Measurements from ENCODE around the gene SORCS2.

SORCS2 gene

DNA sequence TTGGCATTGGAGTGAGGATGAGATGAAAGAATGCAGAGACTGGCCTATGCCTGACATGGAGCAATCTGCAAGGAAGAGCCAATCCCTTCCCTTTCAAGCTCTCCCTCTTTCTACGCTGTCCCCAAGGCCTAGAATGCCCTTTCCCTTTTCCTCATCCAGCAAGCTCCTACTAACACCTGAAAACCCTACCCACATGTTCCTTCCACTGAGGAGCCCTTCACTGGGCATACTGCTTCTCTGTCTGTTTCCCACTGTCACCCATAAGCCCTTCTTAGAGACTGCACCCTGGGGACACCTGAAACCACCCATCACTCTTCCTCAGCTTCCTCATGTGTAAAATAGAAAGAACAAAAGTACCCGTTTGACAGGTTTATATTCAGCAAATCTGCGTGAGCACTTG, 492.0 kb downstream of the SORCS2 start:
- FAIRE-seq = no peak

DNA sequence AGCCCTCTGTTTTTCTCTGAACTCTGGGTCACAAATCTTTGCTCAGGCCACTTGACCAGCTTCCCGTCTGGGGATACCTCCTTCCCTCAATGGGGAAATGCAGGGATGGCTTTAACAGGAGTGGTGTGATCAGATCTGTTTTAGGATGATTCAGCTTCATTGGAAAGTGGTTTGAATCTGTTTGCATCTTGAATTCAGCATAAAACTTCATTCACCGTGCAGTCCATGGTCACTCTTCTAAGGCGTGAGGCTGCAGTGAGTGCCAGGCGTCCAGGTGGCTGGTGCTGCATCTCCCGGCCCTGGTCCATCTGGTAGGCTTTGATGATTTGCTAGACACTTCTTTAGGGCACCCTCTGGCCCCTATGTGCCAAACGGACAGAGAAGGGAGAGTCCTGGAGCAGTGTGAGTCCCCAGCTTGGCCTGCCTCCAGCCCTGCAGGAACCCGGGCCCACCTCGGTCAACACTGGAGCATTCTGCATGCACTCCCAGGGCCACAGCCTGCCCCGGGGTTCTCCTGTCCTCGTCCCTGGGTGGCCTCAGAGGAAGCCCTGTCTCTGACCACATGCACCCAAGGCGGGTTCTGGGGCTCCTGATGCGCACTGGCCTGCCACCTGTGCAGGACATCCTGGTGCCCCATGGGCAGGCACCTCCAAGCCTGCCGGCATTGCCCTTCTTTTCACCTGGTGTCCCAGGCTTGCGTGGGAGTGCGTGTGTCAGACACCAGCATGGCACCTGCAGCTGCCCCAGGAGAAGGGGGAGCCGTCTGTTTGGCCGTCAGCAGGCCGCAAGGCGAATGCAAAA, 493.9 kb downstream of the SORCS2 start:
- FAIRE-seq = no peak

DNA sequence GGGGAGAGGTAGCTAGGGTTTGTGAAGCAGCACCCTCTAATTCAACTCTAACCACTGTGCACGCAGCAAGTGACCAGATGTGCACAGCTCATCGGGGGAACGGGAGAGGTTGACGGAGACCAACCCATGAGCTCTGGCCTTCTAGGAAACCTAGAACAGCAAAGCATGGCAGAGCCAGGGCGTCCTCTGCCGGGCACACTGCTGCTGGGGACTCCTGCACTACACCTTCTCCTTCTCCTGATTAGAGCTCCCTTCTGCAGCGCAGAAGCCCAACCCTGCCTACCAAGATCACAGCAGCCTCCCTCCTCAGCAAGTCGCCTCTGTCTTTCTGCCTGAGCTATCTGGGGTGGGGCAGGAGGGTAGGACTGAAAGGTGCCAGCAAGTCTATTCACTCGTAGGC, 494.7 kb downstream of the SORCS2 start:
- FAIRE-seq = no peak

DNA sequence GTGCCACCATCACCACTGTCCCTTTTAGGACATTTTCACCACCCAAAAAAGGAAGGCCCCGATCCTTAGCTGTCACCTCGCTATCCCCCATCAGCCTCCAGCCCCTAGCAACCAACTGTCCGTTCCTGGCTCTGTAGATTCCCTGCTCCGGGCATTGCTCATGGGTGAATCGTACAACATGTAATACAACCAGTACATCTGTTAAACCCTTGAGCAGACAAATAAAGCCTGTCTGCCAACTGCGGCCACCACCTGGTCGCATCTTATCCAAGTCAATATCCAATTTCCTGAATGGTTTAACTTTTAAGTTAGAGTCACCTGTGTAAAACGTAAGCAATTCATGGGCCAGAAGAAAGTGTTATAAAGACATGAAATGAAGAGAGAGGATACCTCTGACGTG, 495.5 kb downstream of the SORCS2 start:
- FAIRE-seq = no peak

DNA sequence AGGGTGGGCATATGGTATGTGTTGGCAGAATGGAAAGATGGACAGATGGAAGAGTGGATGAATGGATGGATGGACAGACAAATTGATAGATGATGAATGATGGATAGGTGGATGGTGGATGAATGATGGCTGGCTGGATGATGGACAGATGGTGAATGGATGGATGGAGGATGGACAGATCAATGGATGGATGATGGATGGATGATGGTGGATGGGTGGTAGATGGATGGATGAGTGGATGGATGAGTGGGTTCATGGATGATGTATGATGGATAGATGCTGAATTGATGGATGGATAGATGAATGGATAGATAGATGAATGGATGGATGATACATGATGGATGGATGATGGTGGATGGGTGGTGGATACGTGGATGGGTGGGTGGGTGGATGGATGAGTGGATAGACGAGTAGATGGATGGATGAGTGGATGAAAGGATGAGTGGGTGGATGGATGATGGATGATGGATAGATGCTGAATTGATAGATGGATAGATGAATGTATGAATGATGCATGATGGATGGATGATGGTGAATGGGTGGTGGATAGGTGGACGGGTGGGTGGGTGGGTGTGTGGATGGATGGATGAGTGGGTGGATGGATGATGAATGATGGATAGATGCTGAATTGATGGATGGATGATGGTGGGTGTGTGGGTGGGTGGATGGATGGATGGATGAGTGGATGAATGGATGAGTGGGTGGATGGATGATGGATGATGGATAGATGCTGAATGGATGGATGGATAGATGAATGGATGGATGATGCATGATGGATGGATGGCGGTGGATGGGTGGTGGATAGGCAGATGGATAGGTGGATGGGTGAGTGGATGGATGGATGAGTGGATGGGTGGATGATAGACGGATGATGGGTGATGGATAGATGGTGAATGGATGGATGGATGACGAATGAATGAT, 497.7 kb downstream of the SORCS2 start:
- FAIRE-seq = no peak

DNA sequence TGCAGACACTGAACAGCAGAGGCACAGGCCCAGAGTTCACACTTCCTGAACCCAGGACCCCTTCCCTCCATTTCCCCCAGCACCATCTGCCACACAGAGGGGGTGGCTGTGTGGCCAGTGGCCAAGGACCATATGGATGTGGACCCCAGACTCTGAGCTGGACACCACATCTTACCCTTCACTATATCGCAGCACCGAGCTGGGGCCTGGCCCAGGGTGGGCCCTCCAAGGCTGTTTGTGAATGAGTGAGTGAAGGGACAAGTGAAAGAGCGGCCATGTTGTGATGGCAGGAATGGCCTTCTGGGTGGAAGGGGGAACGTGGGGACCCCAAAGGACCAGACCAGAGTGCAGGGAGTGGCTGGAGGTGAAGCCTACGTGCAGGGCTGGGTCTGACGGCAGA, 498.7 kb downstream of the SORCS2 start:
- no peak for FAIRE-seq

DNA sequence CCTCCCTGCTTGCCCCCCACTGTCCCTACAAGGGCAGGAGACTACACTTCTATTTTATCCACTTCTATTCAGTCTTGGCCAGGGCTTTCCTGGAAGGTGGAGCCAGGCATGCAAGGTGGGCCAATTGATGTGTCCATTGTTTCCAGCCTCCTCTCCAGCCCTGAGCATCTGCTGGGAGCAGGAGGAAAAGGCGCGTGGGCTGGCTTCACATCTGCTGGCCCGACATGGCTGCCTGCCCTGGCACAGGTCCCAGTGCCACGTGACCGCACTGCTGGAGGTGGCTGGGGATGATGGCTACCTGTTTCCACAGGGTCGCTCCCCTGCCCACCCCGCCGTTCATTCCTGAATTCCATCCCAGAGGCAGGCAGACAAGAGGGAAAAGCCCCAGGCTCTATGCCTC, 499.6 kb downstream of the SORCS2 start:
- FAIRE-seq = no peak

DNA sequence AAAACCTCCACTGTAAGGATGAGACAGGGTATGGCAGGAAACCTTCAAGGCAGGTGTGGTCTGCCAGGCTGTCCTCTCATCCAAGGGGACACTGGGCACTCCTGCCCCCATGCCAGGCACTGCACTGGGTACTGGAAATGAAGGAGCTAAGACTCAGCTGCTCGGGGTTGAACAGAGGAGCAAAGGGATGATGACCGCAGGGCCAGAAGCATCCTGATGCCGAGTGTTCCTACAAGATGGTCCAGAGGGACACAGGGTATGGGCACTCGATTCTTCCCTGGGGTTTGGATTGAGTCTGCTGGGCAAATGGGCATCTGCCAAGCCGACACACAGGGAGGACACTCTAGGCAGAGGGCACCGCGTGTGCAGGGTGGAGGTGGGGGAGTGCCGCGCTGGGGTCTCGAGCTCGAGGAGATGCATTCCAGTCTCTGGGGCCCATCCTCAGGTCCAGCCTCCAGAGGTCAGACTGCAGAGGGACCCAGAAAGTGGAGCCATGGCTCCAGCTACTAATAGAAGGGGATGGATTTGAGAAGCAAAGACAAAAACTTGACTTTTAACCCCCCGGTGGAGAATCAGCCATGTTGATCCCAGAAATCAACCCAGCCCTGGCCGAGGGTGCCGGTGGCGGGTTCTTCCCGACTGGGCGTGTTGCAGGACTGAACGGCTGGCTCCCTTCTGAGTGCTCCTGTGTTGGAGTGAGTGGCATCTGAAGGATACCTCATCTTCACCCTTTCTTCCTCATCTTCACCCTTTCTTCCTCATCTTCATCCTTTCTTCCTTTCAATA, 500.3 kb downstream of the SORCS2 start:
- FAIRE-seq = no peak

DNA sequence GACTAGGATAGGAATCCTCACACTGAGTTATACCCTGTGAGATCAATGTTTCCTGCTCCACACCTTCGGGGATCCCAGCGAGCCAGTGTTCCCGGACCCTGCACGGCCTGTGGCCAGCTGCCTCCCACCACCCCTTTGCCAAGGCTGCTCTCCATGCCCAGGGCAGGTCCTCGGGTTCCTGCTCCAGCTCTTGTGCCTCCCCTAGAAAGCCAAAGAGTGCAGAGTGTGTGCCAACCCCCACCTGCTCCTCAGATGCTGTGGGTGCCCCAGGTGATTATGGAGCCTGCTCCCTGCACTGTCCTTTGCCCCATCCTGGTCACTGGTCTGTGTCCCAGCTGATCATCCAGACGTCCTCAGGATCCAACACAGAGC, 500.9 kb downstream of the SORCS2 start:
- no peak for FAIRE-seq

DNA sequence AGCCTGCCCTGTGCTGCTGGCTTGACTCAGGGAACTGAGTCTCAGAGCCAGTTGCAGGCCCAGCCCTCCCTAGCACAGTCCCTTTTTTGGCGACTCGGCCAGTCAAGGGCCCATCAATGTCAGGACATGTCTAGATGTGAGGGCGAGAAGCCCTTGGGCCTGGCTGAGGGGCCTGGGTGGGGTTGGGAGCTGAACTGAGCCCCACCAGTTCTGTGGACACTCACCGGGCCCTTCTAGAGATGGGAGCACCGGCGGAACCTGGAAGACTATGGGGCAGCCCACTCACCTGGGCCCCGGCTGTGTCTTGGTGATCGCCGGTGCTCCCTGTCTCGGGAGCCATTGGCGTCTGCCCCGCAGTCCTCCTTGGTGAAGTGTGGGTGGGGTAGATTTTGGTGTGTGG, 501.4 kb downstream of the SORCS2 start:
- no peak for FAIRE-seq

DNA sequence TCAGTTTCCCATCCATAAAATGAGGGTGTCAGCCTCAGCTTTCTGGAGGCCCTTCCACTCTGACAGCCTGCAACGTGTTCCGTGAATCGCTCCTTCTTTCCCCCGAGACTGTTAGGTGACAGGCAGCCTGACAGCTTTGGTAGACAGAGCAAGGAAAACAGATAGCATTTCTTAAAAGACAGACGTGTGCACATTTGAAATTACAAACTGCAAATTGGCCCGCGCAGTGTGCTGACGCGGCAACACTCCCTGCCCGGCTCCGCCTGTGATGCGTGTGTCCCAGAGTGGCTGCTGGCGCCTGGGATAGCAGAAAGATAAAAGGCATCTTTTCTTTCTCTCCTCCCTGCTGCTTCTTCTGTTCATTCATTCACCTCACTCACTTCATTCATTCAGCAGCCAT, 502.0 kb downstream of the SORCS2 start:
- FAIRE-seq = no peak

DNA sequence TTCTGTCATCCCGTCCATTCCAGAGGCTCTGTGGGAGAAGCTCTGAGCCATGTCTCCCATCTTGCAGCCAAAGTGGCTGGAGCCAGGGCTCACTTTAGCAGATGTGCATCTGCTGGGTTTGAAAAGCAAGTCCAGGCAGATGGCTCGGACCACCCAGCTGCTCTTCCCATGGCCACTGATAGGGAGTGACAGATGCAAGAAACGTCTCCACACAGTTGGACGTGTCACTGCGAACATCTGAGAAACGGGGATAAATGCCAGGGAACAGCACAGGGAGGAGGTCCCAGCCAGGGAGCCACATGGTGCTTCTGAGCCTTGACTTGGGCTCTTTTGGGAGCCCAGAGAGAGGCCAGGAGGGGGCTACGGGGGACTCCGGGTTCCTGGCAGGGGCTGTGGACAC, 505.0 kb downstream of the SORCS2 start:
- no peak for FAIRE-seq

DNA sequence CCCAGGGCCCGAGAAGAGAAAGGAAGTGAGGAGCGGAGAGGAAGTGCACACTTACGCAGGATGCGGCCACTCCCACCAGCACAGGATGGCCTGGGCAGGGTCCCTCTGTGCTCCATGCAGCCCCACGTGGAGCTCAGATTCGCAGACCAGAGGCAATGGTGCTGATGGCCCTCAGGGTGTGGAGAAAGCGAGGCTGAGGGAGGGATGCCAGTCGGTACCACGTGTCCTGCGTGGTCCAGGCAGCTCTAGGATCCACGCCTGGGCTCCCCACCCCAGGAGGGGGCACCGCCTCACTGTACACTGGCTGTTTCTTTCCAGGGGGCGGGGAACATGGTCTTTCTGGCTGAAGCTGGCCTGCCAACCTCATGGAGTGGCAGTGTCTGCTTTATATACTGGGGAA, 505.5 kb downstream of the SORCS2 start:
- no peak for FAIRE-seq

DNA sequence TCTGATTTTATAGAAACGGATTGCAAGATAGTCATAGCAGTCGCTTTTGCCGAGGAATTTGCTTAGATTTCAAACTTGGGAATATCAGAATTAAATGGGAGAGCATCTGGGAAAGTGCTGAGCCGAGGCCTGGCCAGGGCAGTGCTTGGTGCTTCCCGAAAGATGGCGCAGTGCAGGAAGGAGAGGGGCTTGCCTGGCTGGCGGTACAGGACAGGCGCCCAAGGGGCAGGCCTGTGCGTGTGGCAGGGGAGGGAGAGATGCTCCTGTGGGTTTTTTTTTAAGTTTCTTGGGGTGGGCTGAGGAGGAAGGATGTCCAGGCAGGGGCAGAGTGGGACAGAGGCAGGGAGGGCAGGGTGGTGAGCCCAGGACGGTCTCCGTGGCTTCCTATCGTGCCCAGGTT, 506.2 kb downstream of the SORCS2 start:
- no peak for FAIRE-seq

DNA sequence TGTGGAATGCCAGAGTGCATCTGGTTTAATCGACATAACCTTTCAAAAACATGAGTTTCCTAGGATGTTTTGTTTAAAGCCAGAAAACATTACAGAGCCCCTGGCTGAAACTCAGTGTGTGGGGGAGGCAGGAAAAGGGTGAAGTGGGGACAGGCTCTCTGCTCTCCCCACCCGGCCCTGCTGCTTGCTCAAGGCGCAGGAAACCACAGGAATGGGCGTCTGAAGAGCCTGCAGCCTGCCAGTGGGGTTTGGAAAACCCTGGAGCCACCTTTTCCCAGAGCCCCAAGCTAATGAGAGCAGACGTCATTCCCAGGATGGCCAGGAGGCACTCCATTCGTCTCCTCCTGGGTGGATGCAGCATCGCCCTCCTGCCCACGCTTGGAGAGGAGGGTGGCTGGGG, 506.7 kb downstream of the SORCS2 start:
- FAIRE-seq = no peak

DNA sequence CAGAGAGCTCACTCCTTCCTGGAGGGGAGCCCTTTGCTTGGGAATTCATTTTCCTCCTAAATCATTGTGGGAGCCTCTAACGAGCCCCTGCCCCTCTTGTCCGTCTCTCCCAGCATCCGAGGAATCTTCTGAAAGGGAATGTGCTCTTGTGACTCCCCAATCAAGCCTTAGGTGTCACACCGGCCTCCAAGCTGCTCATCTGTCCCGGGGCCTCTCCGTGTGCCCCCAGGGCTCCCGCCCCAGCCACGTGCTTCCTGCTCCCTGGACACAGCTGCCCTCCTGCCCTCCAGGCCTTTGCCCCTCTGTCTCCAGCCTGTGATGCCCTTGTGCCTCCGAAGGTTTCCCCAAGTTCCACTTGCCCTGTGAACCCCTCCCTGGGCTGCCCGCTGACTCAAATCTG, 507.5 kb downstream of the SORCS2 start:
- FAIRE-seq = no peak

DNA sequence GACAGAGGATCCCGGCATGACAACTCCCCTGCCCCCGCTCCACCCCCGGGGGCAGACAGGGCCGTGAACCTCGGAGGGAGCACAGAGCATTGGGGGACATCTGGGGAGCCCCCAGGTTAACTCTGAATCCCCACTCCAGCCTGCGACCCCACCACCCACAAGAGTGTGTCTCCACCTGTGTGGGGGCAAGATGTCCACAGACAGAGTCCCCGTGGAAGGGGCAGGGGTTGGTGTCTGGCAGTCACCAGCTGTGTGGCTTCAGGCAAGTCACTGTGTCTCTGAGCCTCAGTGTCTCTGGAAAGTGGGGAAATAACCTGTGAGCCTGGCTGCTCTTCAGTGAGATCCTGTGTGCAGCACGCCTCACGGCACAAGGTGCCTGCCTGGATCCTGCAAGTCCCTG, 508.3 kb downstream of the SORCS2 start:
- FAIRE-seq = no peak

DNA sequence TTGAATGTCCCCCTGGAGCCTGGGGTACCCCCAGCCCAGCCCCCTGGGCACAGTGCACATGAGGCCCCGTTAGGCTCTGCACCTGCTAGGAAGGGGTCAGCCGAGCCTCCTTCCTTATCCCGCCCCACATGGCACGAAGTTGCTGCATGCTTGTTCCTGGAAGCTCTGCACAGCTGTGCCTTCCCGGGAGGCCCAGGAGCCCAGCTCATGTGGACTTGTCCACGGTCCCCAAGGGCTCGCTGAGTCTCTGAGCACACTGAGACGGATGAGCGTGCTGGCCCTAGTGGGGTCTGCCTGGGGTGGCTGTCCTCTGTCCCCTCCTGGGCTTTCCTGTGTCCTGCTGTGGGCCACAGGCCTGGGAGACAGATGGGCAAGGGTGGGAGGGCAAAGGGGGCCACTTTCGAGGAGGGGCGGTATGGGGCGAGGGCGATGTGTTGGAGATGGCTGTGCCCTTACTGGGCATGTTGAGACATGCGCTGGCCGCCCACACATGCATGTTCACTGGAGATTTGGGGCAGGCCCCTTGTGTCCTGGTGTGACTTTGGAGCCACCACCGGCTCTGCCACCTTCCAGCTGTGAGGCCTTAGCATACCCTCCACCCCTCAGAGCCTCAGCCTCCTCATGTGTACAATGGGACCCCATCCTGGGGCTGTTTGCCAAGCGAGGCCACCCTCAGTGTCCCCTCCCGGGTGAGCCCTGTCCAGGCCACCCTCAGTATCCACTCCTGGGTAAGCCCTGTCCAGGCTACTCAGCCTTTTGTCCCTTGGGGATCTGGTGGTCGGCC, 509.7 kb downstream of the SORCS2 start:
- FAIRE-seq = no peak

DNA sequence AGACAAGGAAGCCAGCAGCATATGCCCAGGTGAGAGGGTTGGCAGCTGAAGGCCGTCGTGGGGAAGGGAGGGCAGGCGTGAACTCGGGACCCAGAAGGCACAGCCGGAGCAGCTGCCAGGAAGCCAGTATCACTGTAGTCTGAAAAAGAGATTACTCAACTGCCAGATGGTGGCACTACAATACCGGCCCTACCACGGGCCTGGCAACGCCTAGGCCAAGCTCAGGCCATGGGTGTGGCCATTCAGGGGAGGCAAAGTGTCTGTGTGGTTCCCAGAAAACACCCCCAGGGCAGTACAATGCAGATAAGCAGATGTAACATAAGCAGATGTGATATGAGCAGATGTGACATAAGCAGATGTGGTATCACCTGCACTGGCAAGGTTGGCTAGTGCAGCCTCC, 511.4 kb downstream of the SORCS2 start:
- FAIRE-seq = no peak

DNA sequence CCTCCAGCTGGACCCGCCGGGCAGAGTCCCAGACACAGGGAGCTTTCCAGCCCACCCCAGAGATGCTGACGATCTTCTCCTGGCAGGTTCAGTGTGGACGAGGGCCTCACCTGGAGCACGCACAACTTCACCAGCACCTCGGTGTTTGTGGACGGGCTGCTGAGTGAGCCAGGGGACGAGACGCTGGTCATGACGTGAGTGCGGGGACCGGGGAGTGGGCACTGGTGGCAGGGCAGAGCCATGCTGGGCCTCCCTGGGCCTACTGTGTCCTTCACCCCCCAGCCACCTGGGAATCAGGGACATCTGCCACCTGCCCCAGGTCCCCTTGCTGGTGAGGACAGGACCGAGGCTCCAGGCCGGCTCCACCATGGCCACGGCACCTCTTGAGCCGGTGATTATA, 511.8 kb downstream of the SORCS2 start:
- no peak for FAIRE-seq

DNA sequence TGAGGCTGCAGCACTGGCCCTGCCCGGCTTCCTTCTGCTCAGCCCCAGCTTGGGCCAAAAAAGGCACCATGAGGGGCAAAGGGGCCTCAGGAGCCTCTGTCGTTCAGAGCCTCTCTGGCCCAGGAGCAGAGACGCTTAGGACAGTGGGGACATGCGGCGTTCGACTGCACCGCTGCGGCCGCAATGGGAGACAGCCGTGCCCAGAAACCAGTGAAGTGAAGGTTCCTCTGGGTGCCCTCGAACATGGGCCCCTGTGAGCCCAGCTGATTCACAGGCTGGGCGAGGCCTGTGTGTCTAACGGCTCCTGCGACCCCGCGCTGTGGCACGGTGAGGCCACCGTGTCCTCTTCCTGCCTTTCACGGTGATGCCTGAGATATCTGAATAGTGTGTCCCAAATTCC, 512.3 kb downstream of the SORCS2 start:
- FAIRE-seq = no peak

DNA sequence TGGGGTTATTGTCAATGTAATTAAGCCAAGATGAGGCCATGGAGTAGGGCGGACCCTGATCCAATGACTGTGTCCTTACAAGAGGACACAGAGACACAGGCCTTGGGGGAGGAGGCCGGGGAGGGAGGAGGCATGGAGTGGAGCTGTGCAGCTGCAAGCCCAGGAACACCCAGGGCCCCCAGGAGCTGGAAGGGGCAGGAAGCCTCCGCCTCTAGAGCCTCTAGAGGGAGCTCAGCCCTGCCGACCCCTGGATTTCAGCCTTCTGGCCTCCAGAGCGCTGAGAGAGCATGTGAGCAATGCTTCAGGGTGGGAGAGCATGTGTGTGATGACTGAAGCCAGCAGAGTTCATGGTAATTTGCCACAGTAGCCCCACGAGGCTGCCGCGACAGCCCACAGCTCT, 512.7 kb downstream of the SORCS2 start:
- no peak for FAIRE-seq

DNA sequence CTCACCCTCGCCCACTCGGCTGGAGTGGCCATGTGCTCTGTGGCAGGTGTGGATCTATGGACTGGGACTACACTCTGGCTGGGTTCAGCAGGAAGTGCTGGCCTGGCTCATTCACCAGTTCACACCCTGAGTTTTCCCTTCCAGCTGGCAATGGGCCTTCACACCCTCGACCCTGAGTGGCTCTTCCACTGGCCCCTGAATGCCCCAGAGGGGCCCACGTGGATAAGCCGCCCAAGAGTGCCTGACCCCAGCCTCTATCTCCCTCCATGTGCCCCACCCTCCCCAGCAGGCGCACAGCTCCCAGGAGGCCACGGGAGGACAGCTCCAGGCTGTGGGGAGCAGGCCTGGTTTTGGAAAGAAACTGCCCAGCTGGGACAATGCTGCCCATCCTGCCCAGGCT, 513.3 kb downstream of the SORCS2 start:
- no peak for FAIRE-seq
